AG09319 (cell line): Measurements from ENCODE around the gene IFI30.

Experiments
- DNase-seq: peaks from one replicate; pipeline ENCODE4 v3.0.0-alpha.2; 2010; ENCODE audit warnings: low read depth; ENCODE audit errors: extremely low read depth
- TF ChIP-seq, protein P1 (sequence below): IDR thresholded peaks from 2 replicates; pipeline ENCODE4 v1.5.1; 2011; ENCODE audit warnings: low read depth, mild to moderate bottlenecking, inconsistent platforms, low read length, moderate library complexity

The IFI30 gene

DNA sequence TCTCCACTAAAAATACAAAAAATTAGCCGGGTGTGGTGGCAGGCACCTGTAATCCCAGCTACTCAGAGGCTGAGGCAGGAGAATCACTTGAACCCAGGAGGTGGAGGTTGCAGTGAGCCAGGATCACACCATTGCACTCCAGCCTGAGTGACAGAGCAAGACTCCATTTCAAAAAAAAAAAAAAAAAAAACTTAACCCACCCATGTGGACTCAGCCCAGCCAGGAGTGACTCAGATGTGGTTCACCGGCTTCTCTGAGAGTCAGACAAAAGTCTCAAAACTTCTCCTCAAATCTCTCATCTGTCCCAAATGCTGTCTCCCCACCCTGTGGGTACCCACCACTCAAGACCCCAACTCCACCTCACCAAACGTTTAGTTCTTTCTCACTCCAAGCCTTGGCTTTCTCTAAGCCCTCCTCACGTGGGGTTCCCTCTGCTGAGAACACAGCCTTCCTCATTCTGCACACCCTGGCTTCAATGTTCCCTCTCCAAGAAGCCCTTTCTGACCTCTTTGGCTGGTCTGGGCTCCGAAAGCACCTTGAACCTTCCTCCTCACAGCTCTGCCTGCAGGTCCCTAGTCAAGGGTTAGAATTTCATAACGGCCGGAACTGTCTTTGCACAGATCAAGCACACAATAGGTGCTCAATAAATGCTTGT lies 41.3 kb downstream of the IFI30 start:
- no peak for DNase-seq

DNA sequence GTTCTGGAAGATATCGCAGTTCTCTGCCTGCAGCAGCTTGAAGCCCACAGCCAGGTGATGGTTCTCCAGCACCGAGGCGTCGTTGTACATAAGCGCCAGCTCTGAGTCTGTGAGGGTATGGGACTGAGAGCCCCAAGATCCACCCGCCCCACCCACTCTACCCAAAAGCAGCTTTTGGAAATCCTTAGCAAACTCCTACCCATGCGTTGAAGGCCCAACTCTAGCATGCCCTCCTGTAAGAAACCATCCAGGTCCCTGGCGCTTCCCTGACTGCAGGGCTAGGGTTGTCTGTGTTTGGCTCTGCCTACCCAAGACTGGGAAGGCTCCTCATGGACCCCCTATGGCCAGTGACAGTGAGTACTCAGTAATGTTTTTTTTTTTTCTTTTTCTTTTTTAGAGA lies 43.2 kb downstream of the IFI30 start:
- TF ChIP-seq, protein P1, sequence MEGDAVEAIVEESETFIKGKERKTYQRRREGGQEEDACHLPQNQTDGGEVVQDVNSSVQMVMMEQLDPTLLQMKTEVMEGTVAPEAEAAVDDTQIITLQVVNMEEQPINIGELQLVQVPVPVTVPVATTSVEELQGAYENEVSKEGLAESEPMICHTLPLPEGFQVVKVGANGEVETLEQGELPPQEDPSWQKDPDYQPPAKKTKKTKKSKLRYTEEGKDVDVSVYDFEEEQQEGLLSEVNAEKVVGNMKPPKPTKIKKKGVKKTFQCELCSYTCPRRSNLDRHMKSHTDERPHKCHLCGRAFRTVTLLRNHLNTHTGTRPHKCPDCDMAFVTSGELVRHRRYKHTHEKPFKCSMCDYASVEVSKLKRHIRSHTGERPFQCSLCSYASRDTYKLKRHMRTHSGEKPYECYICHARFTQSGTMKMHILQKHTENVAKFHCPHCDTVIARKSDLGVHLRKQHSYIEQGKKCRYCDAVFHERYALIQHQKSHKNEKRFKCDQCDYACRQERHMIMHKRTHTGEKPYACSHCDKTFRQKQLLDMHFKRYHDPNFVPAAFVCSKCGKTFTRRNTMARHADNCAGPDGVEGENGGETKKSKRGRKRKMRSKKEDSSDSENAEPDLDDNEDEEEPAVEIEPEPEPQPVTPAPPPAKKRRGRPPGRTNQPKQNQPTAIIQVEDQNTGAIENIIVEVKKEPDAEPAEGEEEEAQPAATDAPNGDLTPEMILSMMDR: no peak
- no peak for DNase-seq

More for the DNA sequence above, 41.3 kb downstream of the IFI30 start:
- TF ChIP-seq, protein P1: no peak

DNA sequence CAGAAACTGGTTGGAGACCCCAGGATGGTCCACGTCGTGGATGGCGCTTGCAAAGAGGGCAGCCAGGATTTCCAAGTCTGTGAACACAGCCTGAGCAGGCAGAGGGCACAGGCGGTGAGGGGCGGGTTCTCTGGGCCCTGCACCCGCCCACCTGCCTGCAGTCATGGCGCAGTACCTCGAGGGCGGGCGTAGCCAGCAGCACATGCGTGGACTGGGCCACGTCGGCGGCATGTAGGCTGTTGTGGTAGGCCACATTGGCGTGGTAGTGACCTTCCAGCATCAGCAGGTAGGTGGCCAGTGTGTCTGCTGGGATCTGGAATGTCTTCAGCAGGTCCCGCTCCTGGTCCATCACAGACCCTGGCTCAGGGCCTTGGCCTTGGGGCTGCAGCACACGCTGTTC lies 44.5 kb downstream of the IFI30 start:
- TF ChIP-seq, protein P1: no peak
- no peak for DNase-seq

DNA sequence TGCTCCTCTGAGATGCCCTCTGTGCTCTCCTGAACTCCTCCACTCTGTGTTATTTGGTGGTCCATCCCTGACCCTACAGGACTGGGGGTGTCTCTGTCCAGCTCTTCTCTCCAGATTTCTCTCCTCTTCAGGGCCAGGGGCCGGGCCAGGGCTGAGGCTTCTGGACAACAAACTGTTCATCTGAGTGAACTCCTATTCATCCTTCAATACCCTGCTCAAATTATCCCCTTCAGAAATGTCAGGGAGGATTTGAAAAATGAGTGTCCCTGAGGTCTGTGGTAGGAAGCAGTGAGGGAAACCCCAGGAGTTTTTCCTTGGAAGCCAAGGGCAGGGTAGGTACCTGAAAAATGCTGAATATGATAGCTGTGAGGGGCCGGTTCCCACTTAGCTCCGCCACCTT lies 45.0 kb downstream of the IFI30 start:
- TF ChIP-seq, protein P1: no peak

DNA sequence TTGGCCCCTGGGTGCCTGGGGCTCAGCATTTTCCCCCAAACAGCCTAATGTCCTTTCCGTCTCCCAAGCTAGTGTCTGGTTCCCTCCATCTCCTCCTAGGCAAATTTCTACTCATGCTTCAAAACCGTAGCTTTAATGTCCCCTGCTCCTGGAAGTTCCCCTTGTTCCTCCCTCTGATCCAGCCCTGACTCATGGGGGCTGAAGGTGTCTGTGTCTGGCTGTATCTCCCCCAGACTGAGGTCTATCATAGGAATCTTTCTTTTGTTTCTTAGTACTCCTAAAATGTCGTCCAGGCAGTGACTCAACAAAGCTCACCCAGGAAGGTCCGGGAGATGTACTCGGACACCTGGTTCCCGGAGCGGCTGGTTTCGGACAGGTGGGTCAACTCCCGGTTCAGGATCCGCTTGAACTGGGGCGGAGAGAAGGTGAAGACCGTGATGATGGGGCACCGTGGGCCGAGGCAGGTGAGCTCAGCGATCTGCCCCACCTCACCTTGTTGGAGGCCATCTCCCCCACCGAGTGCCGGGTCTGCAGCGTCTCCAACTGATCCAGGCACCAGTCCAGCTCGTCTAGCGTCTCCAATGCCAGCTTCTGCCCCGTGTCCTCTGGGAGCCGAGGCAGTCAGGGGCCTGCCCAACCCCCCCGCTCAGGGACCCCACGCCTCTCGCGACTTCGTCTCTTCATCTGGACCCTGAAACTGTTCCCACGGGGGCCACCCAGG lies 46.5 kb downstream of the IFI30 start:
- DNase-seq: no peak
- TF ChIP-seq, protein P1: no peak

More for the DNA sequence above, 45.0 kb downstream of the IFI30 start:
- no peak for DNase-seq

DNA sequence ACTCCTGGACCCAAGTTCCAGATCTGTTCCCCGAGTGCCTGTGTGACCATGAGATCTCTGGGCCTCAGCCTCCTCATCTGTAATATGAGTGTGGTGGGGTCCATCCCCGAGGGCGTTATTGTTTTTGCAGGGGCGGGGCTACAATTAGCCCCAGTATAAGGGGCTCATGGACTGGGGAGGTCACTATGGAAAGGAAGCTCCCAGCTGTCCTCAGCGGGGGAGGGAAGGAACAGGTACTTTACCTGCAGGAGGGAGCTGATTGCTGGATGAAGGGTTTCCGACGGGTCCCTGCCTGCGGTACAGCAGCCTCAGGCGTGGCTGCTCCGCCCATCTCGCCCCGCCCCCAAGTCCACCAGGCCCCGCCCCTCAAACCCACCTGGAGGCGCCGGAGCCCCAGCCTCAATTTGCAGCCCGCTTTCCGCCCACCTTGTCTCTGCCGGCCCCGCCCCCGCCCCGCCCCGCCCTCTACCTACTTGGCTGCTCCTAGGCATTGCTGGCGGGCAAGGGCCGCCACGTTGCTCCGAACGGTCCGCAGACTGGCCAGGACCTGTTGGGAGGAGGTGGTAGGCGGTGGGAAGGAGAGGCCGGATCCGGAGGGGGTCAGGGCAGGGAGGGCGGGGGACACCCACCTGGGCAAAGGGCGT lies 47.1 kb downstream of the IFI30 start:
- no peak for DNase-seq
- TF ChIP-seq, protein P1: no peak
